PC-3 (cell line): ENCODE results near the gene ZNF438.

Experiments used
- CTCF ChIP-seq: fragments of 300-600 bp; sonication (generic); conservative IDR thresholded peaks from 2 replicates; pipeline ENCODE4 v1.5.1; 2017; ENCODE audit warnings: antibody characterized with exemption, low read depth, mild to moderate bottlenecking, low read length
- EZH2 ChIP-seq: fragments of 300-600 bp; sonication (generic); IDR thresholded peaks from one replicate; pipeline ENCODE4 v1.6.1; 2017; ENCODE audit warnings: antibody characterized with exemption, mild to moderate bottlenecking, low read length; ENCODE audit not compliant: unreplicated experiment

- TF ChIP-seq CTCF (no peak), EZH2 (no peak)
Measured at GRCh38 chr10:30997536-30998235, 34.0 kb downstream of the ZNF438 start.
